Hematopoietic multipotent progenitor cell treated with erythropoietin and hydrocortisone succinate and interleukin-3 and kit ligand, for 4 days (in vitro differentiated cells): ENCODE measurements around the gene MRM1.

Source experiments
- DNase-seq: peaks from one replicate; pipeline ENCODE4 v3.0.0-alpha.2; 2015

The MRM1 gene

DNA sequence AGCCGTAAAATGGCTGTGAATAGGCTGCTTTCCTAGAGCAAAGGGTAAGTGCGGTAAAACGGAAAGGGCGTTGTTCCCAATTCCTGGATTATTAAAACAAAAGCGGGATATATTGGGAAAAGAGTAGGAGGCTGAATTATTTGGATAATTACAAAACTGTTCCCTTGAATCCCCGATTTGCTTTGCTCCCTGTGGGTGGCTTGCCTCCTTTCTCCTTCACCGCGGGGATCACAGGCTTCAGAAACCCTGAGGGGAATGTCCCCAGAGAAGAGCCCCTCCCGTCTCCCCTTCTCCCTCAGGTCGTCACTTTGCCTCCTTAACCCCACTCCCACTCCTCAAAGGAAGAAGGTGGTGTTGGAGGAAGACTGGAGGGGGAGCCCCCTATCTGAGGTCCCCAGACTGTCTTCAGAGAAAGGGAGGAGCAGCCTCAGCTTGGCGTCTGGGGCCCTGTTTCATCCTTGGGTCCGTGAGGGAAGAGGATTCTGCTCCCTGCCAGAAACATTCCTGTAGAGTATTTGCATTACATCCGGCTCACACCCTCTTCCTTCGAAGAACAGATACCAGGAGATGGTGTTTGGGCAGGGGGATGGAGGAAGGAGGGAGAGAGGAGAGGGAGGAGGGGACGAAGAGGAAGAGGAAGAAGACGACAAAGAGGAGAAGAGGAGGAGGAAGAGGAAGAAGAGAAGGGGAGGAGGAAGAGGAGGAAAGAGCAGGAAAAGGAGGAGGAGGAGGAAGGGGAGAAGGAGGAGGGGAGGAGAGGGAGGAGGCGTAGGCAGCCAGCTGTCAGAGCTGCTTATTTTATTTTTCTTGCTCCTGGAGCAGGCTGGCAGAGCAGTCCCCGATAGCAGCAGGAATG is 31.8 kb downstream of the MRM1 start:
- no peak for DNase-seq

- no peak for DNase-seq
Observed at GRCh38 chr17:36640346-36640745, 39.0 kb downstream of the MRM1 start.

GRCh38 chr17:36640836-36641235 is 39.5 kb downstream of the MRM1 start:
- DNase-seq = no peak

GRCh38 chr17:36641331-36641876 is 40.0 kb downstream of the MRM1 start:
- no peak for DNase-seq

DNA sequence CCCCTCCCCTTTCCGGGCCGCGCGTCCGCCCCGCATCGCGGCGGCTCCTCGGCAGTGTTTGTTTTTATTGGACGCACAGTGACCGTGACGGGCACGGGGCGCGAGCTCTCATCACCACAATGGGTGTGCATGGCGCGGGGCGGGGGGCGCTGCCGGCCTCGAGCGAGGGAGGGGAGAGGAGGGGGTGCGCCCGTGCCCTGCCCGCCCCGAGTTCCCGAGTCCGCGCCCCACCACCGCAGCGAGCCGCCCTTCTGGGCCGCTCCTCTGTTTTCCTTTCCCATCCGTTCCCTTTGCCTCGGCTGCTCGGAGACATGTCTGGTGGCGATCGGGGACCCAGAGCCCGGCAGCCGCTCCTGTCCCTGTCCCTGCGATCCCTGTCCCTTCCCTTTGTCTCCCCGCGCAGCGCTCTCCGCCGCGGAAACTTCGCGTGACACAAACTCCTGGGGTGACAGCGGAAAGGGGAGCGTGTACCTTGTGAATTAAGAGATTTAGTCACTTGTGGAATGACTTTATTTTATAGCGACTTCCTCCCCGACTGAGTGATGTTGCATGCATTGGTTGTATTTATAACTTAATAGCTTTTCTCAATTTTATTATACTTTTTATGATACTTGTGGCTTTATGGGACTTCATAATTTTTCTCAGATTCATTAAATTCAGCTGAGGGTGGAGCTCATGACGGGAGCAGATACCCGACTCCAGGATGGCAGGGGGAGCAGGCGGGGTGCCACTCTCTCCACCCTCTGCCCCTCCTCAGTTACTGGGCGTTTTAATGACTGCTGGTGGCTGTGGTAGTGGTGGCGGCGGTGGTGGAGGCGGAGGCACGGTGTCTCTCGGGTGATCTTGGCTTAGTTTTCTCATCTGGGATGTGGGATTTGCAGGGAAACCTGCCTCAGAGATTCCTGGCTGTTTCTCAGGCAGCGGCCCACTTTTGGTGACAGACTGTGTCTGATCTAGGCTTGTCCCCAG is 40.8 kb downstream of the MRM1 start:
- no peak for DNase-seq

- no peak for DNase-seq
Observed at GRCh38 chr17:36643086-36643685, 41.8 kb downstream of the MRM1 start.

DNA sequence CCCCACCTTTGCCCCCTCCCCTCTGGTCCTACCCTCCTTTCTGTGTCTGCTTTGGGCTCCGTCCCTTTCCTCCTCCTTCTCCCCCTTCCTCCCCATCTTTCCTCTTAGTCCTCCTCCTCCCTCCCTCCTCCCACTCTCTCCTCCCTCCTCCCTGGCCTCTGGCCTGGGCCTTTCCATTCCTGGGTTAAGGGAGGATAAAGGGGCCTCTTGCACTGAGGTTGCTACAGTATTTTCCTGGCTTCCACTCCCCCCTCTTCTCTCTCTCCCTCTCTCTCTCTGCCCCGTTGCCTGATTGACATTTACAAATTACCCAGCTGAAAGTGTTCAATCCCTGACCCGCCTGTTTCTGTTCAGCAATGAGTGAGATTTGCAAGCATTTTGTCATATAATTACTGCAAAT is 44.0 kb downstream of the MRM1 start:
- no peak for DNase-seq

DNA sequence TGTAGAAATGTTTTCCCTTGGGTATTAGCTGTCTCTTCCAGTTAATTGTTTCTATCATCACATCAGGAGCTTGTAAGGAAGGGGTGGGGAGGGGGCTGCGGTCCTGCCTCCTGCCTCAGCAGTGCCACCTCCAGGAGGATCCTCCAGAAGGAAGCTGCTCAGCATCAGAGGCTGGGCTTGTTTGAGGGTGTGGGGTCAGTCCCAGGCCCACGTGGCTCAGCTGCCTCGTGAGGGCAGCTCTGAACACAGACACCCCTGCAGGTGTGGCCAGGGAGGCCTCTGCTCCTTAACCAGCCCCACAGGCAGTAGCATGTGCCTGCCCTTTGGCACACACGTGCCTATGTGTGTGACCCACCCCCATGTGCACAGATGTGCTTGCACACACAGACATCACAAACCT is 46.3 kb downstream of the MRM1 start:
- DNase-seq = no peak

- DNase-seq = no peak
Observed at GRCh38 chr17:36650096-36650775, 48.9 kb downstream of the MRM1 start.

DNA sequence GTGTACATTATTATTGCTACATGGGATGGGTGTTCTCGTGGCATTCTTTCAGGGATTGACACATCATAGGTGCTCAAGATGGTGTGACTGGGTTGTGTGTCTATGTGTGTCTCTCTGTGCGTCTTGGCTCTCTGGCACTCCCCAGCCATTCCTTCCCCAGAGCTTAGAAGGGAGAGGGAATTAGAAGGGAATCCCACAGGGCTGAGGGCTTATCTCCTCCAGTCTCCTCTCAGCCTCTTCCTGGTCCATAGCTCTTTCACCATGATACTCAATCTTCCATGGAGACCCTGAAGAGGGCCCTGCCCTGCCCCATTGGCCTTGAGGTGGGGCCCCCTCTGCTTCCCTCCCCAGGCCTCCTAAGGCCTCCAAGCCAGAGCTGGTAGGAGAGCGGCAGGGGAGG is 52.0 kb downstream of the MRM1 start:
- no peak for DNase-seq

- DNase-seq = no peak
Observed at GRCh38 chr17:36653856-36654255, 52.5 kb downstream of the MRM1 start.

- no peak for DNase-seq
Observed at GRCh38 chr17:36655726-36656125, 54.3 kb downstream of the MRM1 start.

- DNase-seq = no peak
Observed at GRCh38 chr17:36657390-36657762, 56.0 kb downstream of the MRM1 start.

DNA sequence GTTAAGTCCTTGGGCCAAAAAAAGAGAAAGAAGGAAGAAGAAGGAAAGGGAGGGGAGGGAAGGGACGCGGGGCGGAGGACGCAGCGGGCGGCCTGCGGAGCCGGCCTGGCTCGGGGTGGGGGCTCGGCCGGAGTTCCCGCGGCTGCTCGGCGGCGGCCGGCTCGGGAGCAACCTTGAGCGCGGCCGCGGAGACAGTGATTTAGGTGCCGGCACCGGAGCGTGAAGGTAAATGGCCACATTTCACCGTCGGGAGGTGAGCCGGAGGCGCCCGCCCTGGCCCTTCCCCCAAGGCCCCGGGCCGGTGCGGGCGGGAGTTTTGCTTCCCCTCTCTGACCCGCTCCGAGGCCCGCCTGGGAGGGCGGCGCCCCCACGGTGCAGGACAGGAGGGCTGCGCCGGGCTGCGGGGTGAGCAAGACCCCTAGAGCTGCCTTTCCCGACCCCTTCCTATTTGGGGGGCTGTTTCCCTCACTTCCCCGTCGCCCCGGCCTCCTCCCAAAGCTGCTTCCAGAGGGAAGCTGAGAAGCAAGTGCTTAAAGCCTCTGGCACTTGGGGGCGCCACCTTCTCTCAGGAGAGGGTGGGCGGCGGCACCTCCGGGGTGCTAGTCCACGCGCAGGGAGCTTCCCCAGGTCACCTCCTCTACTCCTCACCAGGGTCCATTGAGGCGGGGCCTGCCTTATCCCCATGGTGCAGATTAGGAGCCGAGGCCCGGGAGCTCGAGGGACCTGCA is 56.5 kb downstream of the MRM1 start:
- DNase-seq = peak; percentile 42
